GM23338 (cell line): ENCODE data around the gene EHBP1L1. TPM values are rescaled to one million over a fixed set of nuclear protein-coding genes. Genes with fewer than 3 reads are reported as not detected.

ENCODE experiments used
- ATAC-seq: fragments of 200-7000 bp; cut with Tn5 transposase; 3 replicates; pipeline ENCODE4 v1.9.1; 2020
- DNase-seq: peaks from one replicate; pipeline ENCODE4 v3.0.0-alpha.2; 2015; ENCODE audit warnings: low spot score
- H2AFZ ChIP-seq: fragments of 200-600 bp; sonication (generic); 2 replicates; pipeline ENCODE4 v1.8.0; 2016; ENCODE audit warnings: antibody characterized with exemption, mild to moderate bottlenecking, moderate library complexity
- H3F3A ChIP-seq: fragments of 200-600 bp; sonication (generic); replicated peaks from 2 replicates; pipeline ENCODE4 v1.8.0; 2017; ENCODE audit warnings: antibody characterized with exemption, mixed run types, low read depth
- H3K27ac ChIP-seq: fragments of 200-600 bp; sonication (generic); 2 replicates; pipeline ENCODE4 v1.6.1; 2016; ENCODE audit warnings: low read depth
- H3K27me3 ChIP-seq: fragments of 200-600 bp; sonication (generic); 2 replicates; pipeline ENCODE4 v1.8.0; 2016; ENCODE audit warnings: mild to moderate bottlenecking, mixed run types, moderate library complexity; ENCODE audit not compliant: insufficient read depth
- H3K36me3 ChIP-seq: fragments of 200-600 bp; sonication (generic); 2 replicates; pipeline ENCODE4 v1.8.0; 2016; ENCODE audit warnings: mild to moderate bottlenecking; ENCODE audit not compliant: insufficient read depth
- H3K4me1 ChIP-seq: fragments of 200-600 bp; sonication (generic); 2 replicates; pipeline ENCODE4 v1.8.0; 2016; ENCODE audit warnings: mild to moderate bottlenecking, moderate library complexity; ENCODE audit not compliant: insufficient read depth
- H3K4me2 ChIP-seq: fragments of 200-600 bp; sonication (generic); 2 replicates; pipeline ENCODE4 v1.7.1; 2017; ENCODE audit warnings: mixed run types
- H3K4me3 ChIP-seq: fragments of 200-600 bp; sonication (generic); 2 replicates; pipeline ENCODE4 v1.6.1; 2016; ENCODE audit warnings: mixed run types
- H3K79me2 ChIP-seq: fragments of 200-600 bp; sonication (generic); replicated peaks from 2 replicates; pipeline ENCODE4 v1.8.0; 2017; ENCODE audit warnings: mild to moderate bottlenecking; ENCODE audit not compliant: insufficient read depth
- H3K9me2 ChIP-seq: fragments of 200-600 bp; sonication (generic); 2 replicates; pipeline ENCODE4 v1.8.0; 2017; ENCODE audit not compliant: insufficient read depth
- H4K20me1 ChIP-seq: fragments of 200-600 bp; sonication (generic); replicated peaks from 2 replicates; pipeline ENCODE4 v1.8.0; 2017; ENCODE audit warnings: mild to moderate bottlenecking; ENCODE audit not compliant: insufficient read depth
- H3K27ac Mint-ChIP-seq: 2 replicates; pipeline ENCODE4 v1.8.0; 2020; ENCODE audit warnings: inconsistent platforms, mild to moderate bottlenecking, moderate library complexity, mixed read lengths
- H3K27me3 Mint-ChIP-seq: 3 replicates; pipeline ENCODE4 v1.8.0; 2022; ENCODE audit warnings: low read depth, mild to moderate bottlenecking, moderate library complexity, mixed read lengths, inconsistent platforms; ENCODE audit not compliant: insufficient read depth, poor library complexity
- H3K36me3 Mint-ChIP-seq: 3 replicates; pipeline ENCODE4 v1.8.0; 2021; ENCODE audit warnings: low read depth, mild to moderate bottlenecking, inconsistent platforms, moderate library complexity, mixed read lengths
- H3K4me1 Mint-ChIP-seq: 3 replicates; pipeline ENCODE4 v1.8.0; 2020; ENCODE audit warnings: mild to moderate bottlenecking, inconsistent platforms, mixed read lengths
- H3K4me3 Mint-ChIP-seq: 3 replicates; pipeline ENCODE4 v1.8.0; 2021; ENCODE audit warnings: moderate library complexity, mild to moderate bottlenecking, inconsistent platforms, mixed read lengths
- H3K9me3 Mint-ChIP-seq: 3 replicates; pipeline ENCODE4 v1.8.0; 2020; ENCODE audit warnings: moderate library complexity, mild to moderate bottlenecking, inconsistent platforms, mixed read lengths
- CREB1 ChIP-seq: fragments of 250-450 bp; sonication (Bioruptor Pico); IDR thresholded peaks from 2 replicates; pipeline ENCODE4 v1.5.0; 2020; ENCODE audit warnings: low read depth, mild to moderate bottlenecking, moderate library complexity
- EZH2 ChIP-seq: fragments of 200-600 bp; sonication (generic); IDR thresholded peaks from one replicate; pipeline ENCODE4 v1.8.0; 2017; ENCODE audit warnings: antibody characterized with exemption, mild to moderate bottlenecking, low read depth; ENCODE audit not compliant: unreplicated experiment
- EZH2phosphoT487 ChIP-seq: fragments of 200-600 bp; sonication (generic); IDR thresholded peaks from one replicate; pipeline ENCODE4 v1.8.1; 2018; ENCODE audit warnings: antibody characterized with exemption; ENCODE audit not compliant: unreplicated experiment
- JUNB ChIP-seq: IDR thresholded peaks from one replicate; pipeline ENCODE4 v1.6.1; 2016; ENCODE audit warnings: antibody characterized with exemption; ENCODE audit not compliant: unreplicated experiment
- NANOG ChIP-seq: IDR thresholded peaks from 2 replicates; pipeline ENCODE4 v1.6.1; 2016; ENCODE audit warnings: antibody characterized with exemption, borderline replicate concordance
- POLR2AphosphoS5 ChIP-seq: IDR thresholded peaks from 2 replicates; pipeline ENCODE4 v1.6.1; 2016; ENCODE audit warnings: antibody characterized with exemption, low read depth
- STAT1 ChIP-seq: IDR thresholded peaks from one replicate; pipeline ENCODE4 v1.6.1; 2016; ENCODE audit warnings: antibody characterized with exemption; ENCODE audit not compliant: unreplicated experiment
- ZNF114 ChIP-seq: fragments of 250-450 bp; sonication (Bioruptor Pico); IDR thresholded peaks from 2 replicates; pipeline ENCODE4 v1.5.0; 2020; ENCODE audit warnings: mild to moderate bottlenecking, moderate library complexity
- ZNF331 ChIP-seq: fragments of 250-450 bp; sonication (Bioruptor Pico); IDR thresholded peaks from 2 replicates; pipeline ENCODE4 v1.5.0; 2020; ENCODE audit warnings: low read depth, mild to moderate bottlenecking, moderate library complexity
- polyA plus RNA-seq: library from polyadenylated mRNA; unstranded; fragments of >200 nt; fragmentation: Nextera tagmentation; extraction: Ambion mirVana; gene quantifications from 2 replicates; pipeline ENCODE4 v1.2.1, GENCODE V29; 2016
- total RNA-seq: library from RNA; depleted of rRNA; stranded (reverse); fragments of >200 nt; shearing (Covaris generic); gene quantifications from 2 replicates; pipeline ENCODE4 v1.2.3, GENCODE V29; 2014
- TF ChIP-seq, protein P1 (sequence below): IDR thresholded peaks from one replicate; pipeline ENCODE4 v1.6.1; 2018; ENCODE audit warnings: antibody characterized with exemption; ENCODE audit not compliant: unreplicated experiment
- TF ChIP-seq, protein P2 (sequence below): IDR thresholded peaks from 2 replicates; pipeline ENCODE4 v1.6.1; 2016; ENCODE audit warnings: antibody characterized with exemption
- TF ChIP-seq, protein P3 (sequence below), 2 experiments: fragments of 200-600 bp in 1 of 2; sonication (generic) in 1 of 2; conservative IDR thresholded peaks; 2 replicates each; pipeline versions ENCODE4 v1.5.1 to v1.6.1; 2016 to 2017; ENCODE audit warnings: antibody characterized with exemption in 2 of 2, low read depth in 2 of 2, mild to moderate bottlenecking in 2 of 2, moderate library complexity in 1 of 2

The EHBP1L1 gene
- total and polyA plus RNA-seq, 2 experiments from 2014 or later: 2.9 to 10.9 TPM

DNA sequence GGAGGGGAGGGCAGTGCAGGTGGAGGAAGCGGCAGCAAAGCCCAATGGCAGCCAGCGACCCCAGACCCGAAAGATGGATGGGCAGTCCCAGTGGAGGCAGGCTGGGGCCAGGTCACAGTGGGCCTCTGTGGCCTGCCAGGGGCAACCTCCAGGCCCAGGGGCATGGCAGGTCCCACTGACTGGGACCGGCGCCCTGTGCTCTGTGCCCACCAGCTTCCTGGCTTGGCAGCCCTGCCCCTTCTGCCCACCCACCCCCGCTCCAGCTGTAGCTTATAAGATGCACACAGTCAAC, 24.0 kb downstream of the EHBP1L1 start (continued):
- TF ChIP-seq, protein P1, sequence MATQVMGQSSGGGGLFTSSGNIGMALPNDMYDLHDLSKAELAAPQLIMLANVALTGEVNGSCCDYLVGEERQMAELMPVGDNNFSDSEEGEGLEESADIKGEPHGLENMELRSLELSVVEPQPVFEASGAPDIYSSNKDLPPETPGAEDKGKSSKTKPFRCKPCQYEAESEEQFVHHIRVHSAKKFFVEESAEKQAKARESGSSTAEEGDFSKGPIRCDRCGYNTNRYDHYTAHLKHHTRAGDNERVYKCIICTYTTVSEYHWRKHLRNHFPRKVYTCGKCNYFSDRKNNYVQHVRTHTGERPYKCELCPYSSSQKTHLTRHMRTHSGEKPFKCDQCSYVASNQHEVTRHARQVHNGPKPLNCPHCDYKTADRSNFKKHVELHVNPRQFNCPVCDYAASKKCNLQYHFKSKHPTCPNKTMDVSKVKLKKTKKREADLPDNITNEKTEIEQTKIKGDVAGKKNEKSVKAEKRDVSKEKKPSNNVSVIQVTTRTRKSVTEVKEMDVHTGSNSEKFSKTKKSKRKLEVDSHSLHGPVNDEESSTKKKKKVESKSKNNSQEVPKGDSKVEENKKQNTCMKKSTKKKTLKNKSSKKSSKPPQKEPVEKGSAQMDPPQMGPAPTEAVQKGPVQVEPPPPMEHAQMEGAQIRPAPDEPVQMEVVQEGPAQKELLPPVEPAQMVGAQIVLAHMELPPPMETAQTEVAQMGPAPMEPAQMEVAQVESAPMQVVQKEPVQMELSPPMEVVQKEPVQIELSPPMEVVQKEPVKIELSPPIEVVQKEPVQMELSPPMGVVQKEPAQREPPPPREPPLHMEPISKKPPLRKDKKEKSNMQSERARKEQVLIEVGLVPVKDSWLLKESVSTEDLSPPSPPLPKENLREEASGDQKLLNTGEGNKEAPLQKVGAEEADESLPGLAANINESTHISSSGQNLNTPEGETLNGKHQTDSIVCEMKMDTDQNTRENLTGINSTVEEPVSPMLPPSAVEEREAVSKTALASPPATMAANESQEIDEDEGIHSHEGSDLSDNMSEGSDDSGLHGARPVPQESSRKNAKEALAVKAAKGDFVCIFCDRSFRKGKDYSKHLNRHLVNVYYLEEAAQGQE: no peak
- no peak for TF ChIP-seq JUNB
- TF ChIP-seq, protein P2, sequence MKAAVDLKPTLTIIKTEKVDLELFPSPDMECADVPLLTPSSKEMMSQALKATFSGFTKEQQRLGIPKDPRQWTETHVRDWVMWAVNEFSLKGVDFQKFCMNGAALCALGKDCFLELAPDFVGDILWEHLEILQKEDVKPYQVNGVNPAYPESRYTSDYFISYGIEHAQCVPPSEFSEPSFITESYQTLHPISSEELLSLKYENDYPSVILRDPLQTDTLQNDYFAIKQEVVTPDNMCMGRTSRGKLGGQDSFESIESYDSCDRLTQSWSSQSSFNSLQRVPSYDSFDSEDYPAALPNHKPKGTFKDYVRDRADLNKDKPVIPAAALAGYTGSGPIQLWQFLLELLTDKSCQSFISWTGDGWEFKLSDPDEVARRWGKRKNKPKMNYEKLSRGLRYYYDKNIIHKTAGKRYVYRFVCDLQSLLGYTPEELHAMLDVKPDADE: no peak
- TF ChIP-seq ZNF331: no peak
- no peak for TF ChIP-seq EZH2phosphoT487

GRCh38 chr11:65604258-65604657, 28.4 kb downstream of the EHBP1L1 start:
- Mint-ChIP-seq H3K9me3 (no peaks in the 10 kb centered on the region), H3K4me3 (no peak overlapping the region), H3K36me3 (peaks cover 14% of the 10 kb centered on the region), H3K27me3 (peaks cover 16% of the 10 kb centered on the region), H3K4me1 (peaks cover 10% of the 10 kb centered on the region), H3K27ac (no peak overlapping the region)
- Histone ChIP-seq H3K36me3 (no peaks in the 10 kb centered on the region), H2AFZ (no peak overlapping the region), H3K4me2 (no peak overlapping the region), H3K9me2 (no peaks in the 10 kb centered on the region), H3K27ac (no peak overlapping the region), H4K20me1 (no peaks in the 10 kb centered on the region; the same call in 1 of the 2 replicates), H3K27me3 (no peaks in the 10 kb centered on the region), H3F3A (peaks cover 15% of the 10 kb centered on the region), H3K79me2 (no peaks in the 10 kb centered on the region), H3K4me1 (peaks cover 12% of the 10 kb centered on the region), H3K4me3 (no peak overlapping the region)
- DNase-seq (no peak), ATAC-seq (no peak)
- no peak for TF ChIP-seq ZNF114 (CRISPR knock-in tag)
- TF ChIP-seq JUNB: no peak
- TF ChIP-seq NANOG: no peak
- TF ChIP-seq CREB1 (CRISPR knock-in tag): no peak
- no peak for TF ChIP-seq POLR2AphosphoS5
- TF ChIP-seq, protein P3, sequence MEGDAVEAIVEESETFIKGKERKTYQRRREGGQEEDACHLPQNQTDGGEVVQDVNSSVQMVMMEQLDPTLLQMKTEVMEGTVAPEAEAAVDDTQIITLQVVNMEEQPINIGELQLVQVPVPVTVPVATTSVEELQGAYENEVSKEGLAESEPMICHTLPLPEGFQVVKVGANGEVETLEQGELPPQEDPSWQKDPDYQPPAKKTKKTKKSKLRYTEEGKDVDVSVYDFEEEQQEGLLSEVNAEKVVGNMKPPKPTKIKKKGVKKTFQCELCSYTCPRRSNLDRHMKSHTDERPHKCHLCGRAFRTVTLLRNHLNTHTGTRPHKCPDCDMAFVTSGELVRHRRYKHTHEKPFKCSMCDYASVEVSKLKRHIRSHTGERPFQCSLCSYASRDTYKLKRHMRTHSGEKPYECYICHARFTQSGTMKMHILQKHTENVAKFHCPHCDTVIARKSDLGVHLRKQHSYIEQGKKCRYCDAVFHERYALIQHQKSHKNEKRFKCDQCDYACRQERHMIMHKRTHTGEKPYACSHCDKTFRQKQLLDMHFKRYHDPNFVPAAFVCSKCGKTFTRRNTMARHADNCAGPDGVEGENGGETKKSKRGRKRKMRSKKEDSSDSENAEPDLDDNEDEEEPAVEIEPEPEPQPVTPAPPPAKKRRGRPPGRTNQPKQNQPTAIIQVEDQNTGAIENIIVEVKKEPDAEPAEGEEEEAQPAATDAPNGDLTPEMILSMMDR (conservative IDR thresholded peaks at IDR 0.05; ENCODE audit: low read depth in 2 of 2): no peak
- no peak for TF ChIP-seq EZH2phosphoT487
- TF ChIP-seq, protein P2: no peak
- no peak for TF ChIP-seq STAT1
- TF ChIP-seq EZH2: no peak
- TF ChIP-seq, protein P1: no peak
